H1 (cell line): ENCODE data around the gene AKR1C3.

Source experiments
- JUND ChIP-seq: IDR thresholded peaks from 2 replicates; pipeline ENCODE4 v1.6.1; 2011; ENCODE audit warnings: mild to moderate bottlenecking, improper control_type of control experiment, low read length
- POLR2A ChIP-seq, 2 experiments: IDR thresholded peaks; 1 replicate in 1 of 2; 2 replicates in 1 of 2; pipeline ENCODE4 v1.6.1; 2011; ENCODE audit warnings: low read depth in 2 of 2, low read length in 2 of 2, mild to moderate bottlenecking in 2 of 2; ENCODE audit errors: control extremely low read depth in 1 of 2
- POLR2AphosphoS5 ChIP-seq: IDR thresholded peaks from 2 replicates; pipeline ENCODE4 v1.6.1; 2011; ENCODE audit warnings: low read depth, low read length
- TF ChIP-seq, protein P1 (sequence below), 3 experiments: IDR thresholded peaks; 1 replicate in 2 of 3; 2 replicates in 1 of 3; pipeline versions ENCODE4 v1.5.1 to v1.6.1; 2011; ENCODE audit warnings: low read length in 3 of 3, mild to moderate bottlenecking in 3 of 3, inconsistent platforms in 2 of 3, low read depth in 1 of 3, moderate library complexity in 1 of 3; ENCODE audit not compliant: insufficient read depth in 1 of 3; ENCODE audit errors: control extremely low read depth in 1 of 3

DNA sequence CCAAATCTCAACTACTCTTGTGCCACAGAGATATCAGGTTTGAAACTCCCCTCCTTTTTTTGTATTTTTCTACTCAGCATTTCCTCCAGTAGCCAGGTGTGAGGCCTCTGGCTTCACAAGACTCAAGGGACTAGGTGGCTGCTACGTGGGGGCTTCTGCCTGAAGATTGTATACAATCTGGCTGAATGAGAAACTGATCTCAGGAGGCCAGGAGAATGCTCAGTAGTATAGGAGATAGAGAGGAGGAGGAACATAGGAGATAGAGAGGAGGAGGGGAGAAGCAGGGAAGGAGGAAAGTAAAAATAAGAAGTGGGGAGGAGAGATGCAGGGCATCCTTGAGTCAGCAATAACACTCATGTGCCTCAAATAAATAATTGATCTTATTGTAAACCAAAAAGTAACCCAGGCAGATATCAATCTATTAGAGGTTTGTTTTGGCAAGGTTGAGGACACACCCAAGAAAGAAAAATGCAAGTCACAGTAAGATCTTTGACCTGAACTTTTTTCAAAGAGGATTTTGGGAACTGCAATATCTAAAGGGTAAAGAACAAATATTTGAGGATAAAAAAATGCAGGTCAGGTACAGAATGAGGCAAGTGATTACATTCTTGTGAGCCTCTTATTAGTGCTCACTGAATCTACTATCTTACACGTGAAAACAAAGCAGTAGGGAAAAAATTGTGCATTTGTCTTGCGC lies 53.9 kb downstream of the AKR1C3 start:
- TF ChIP-seq, protein P1, sequence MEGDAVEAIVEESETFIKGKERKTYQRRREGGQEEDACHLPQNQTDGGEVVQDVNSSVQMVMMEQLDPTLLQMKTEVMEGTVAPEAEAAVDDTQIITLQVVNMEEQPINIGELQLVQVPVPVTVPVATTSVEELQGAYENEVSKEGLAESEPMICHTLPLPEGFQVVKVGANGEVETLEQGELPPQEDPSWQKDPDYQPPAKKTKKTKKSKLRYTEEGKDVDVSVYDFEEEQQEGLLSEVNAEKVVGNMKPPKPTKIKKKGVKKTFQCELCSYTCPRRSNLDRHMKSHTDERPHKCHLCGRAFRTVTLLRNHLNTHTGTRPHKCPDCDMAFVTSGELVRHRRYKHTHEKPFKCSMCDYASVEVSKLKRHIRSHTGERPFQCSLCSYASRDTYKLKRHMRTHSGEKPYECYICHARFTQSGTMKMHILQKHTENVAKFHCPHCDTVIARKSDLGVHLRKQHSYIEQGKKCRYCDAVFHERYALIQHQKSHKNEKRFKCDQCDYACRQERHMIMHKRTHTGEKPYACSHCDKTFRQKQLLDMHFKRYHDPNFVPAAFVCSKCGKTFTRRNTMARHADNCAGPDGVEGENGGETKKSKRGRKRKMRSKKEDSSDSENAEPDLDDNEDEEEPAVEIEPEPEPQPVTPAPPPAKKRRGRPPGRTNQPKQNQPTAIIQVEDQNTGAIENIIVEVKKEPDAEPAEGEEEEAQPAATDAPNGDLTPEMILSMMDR (IDR thresholded peaks at IDR 0.05; ENCODE audit: control extremely low read depth in 1 of 3, insufficient read depth in 1 of 3, low read depth in 1 of 3, low read length in 3 of 3): no peak
- TF ChIP-seq POLR2A (IDR thresholded peaks at IDR 0.05; ENCODE audit: control extremely low read depth in 1 of 2, low read depth in 2 of 2, low read length in 2 of 2) (no peak), POLR2AphosphoS5 (no peak), JUND (no peak)
